Heart right ventricle (tissue), 16 donors: Measurements from ENCODE around the gene DYNC2LI1. TPM values are rescaled to one million over a fixed set of nuclear protein-coding genes. Genes with fewer than 3 reads are reported as not detected.

Source experiments
- ATAC-seq, 8 donors: fragments of 200-7000 bp; cut with Tn5 transposase; one replicate each; pipeline ENCODE4 v1.9.1; 2020; ENCODE audit warnings: mild to moderate bottlenecking in 8 of 8, moderate library complexity in 8 of 8, moderate number of reproducible peaks in 1 of 8
- DNase-seq, 2 donors: peaks; one replicate each; pipeline ENCODE4 v3.0.0-alpha.2; 2020
- H3K27ac ChIP-seq, 10 donors: fragments of 200-600 bp; sonication (generic) in 2 of 10; one replicate each; pipeline versions ENCODE4 v1.5.0 to v1.8.0; 2020 to 2022; ENCODE audit warnings: mild to moderate bottlenecking in 3 of 10
- H3K27me3 ChIP-seq, 7 donors: fragments of 200-600 bp; one replicate each; pipeline ENCODE4 v1.8.0; 2021 to 2022; ENCODE audit warnings: mild to moderate bottlenecking in 2 of 7
- H3K36me3 ChIP-seq, 9 donors: fragments of 200-600 bp; sonication (generic) in 1 of 9; one replicate each; pipeline versions ENCODE4 v1.5.0 to v1.8.0; 2020 to 2022; ENCODE audit warnings: mild to moderate bottlenecking in 2 of 9
- H3K4me1 ChIP-seq, 9 donors: fragments of 200-600 bp; sonication (generic) in 1 of 9; one replicate each; pipeline versions ENCODE4 v1.5.0 to v1.8.0; 2020 to 2022; ENCODE audit warnings: mild to moderate bottlenecking in 4 of 9
- H3K4me3 ChIP-seq, 10 donors: fragments of 200-600 bp; sonication (generic) in 2 of 10; one replicate each; pipeline versions ENCODE4 v1.5.0 to v1.8.0; 2020 to 2022; ENCODE audit warnings: mild to moderate bottlenecking in 7 of 10, moderate library complexity in 2 of 10
- H3K9me3 ChIP-seq, 11 donors: fragments of 200-600 bp in 10 of 11; sonication (generic) in 2 of 11; one replicate each; pipeline versions ENCODE4 v1.5.0 to v1.8.0; 2013 to 2022; ENCODE audit warnings: mild to moderate bottlenecking in 2 of 11, control low read depth in 1 of 11, moderate library complexity in 1 of 11
- WGBS, 2 donors: extraction: QIAGEN DNeasy Blood & Tissue Kit; methylation state at CpG; one replicate each; pipeline ENCODE4 v1.1.7; 2013; ENCODE audit warnings: inconsistent platforms in 1 of 2; 5-methylcytosine and 5-hydroxymethylcytosine counted together
- intact Hi-C, 10 donors: fragments of 100-400 bp; cut with DNase I; formaldehyde crosslinking; loops; one replicate each; pipeline versions ENCODE4 v1.11.1 to v1.14.2; 2022
- polyA plus RNA-seq, 2 donors: library from polyadenylated mRNA; stranded (reverse); fragments of 200-250 nt; gene quantifications; one replicate each; pipeline ENCODE4 v1.2.3, GENCODE V29; 2013
- total RNA-seq, 10 donors: library from RNA; stranded (reverse); fragmentation: NEBNext Ultra II Directional in 3 of 10; extraction: Animal tissue kit (Norgen Biotek cat#: 25700) in 3 of 10; gene quantifications; one replicate each; pipeline versions ENCODE4 v1.2.1 to v1.2.4, GENCODE V29; 2021 to 2023
- TF ChIP-seq, protein P1 (sequence below), 9 donors: fragments of 200-600 bp; sonication (generic) in 2 of 9; IDR thresholded peaks; one replicate each; pipeline versions ENCODE4 v1.5.0 to v1.8.0; 2021 to 2022; ENCODE audit warnings: antibody characterized with exemption in 9 of 9, mild to moderate bottlenecking in 5 of 9, moderate library complexity in 1 of 9
- donor health status: Arrhythmogenic right ventricular cardiomyopathy.
- donor health status: ischemic (EF 13 %, LVEDD 7.1; RV severe dilation, severe dysfunction).
- donor health status: healthy with polysubstance abuse.
- donor health status: DM: no; HTN: yes; CAD: no.
- donor health status: DM: no; HTN: no; CAD: no.
- donor health status: ischemic (EF 25% LVEDD 6.9; RV normal size, moderate dysfunction).
- donor health status: ischemic (EF 25% LVEDD 5.7; RV mildly dilated, moderate dysfunction).
- donor health status: healthy.
- donor health status: DM: yes; HTN: yes; CAD: no.
- donor health status: Ischemic cardiomyopathy.
- donor health status: ischemic (EF 35%, LVEDD 5.7; RV mildly dilated, moderate dysfunction).
- donor health status: nonischemic (EF 11% LVEDD 7.7; RV severe dilation, severe dysfunction).
- donor health status: DM: yes; HTN: yes; CAD: no.
- donor health status: PGD.
- donor health status: ischemic (EF 29% LVEDD 5.4; RV normal size, mild dysfunction).
- donor health status: nonischemic (EF 23%, LVEDD 6.1; RV moderate dilation, normal function).

DYNC2LI1 gene
- total and polyA plus RNA-seq, 12 donors: 4.8 to 13.8 (median 10.7) TPM

DNA sequence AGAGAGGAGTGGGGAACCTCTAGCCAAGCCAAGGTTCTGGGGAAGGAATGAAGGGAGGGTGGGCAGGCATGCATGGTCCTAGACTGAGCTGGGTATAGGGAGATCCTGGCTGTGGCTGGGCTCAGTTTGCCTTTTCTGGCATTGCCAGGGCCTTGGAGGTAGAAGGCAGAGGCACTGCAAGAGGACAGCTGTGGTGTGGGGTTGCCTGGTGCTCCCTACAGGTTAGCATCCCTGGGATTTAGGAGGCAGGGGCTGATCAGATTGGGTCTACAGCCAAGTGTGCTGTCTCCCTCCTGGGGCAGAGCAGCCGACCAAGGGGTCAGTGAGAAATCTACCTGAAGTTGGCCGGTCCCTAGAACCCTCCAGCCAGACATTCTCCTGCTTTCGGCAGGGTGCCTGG, 80.8 kb downstream of the DYNC2LI1 start:
- no peak for ATAC-seq
- whole genome bisulfite sequencing, 2 donors: 78 to 93% methylated on average over 3 of the region's 3 CpGs
- no peaks in the 10 kb centered on the region for H3K36me3 ChIP-seq
- H3K4me3 ChIP-seq: no peak overlapping the region
- no peaks in the 10 kb centered on the region for H3K9me3 ChIP-seq
- H3K4me1 ChIP-seq: no peaks in the 10 kb centered on the region
- H3K27me3 ChIP-seq: peaks cover 0 to 80% (median 63%) of the 10 kb centered on the region in 7 donors
- intact Hi-C loops: no loop called here
- no peak overlapping the region for H3K27ac ChIP-seq
- TF ChIP-seq, protein P1, sequence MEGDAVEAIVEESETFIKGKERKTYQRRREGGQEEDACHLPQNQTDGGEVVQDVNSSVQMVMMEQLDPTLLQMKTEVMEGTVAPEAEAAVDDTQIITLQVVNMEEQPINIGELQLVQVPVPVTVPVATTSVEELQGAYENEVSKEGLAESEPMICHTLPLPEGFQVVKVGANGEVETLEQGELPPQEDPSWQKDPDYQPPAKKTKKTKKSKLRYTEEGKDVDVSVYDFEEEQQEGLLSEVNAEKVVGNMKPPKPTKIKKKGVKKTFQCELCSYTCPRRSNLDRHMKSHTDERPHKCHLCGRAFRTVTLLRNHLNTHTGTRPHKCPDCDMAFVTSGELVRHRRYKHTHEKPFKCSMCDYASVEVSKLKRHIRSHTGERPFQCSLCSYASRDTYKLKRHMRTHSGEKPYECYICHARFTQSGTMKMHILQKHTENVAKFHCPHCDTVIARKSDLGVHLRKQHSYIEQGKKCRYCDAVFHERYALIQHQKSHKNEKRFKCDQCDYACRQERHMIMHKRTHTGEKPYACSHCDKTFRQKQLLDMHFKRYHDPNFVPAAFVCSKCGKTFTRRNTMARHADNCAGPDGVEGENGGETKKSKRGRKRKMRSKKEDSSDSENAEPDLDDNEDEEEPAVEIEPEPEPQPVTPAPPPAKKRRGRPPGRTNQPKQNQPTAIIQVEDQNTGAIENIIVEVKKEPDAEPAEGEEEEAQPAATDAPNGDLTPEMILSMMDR (IDR thresholded peaks at IDR 0.05): no peak
- no peak for DNase-seq

DNA sequence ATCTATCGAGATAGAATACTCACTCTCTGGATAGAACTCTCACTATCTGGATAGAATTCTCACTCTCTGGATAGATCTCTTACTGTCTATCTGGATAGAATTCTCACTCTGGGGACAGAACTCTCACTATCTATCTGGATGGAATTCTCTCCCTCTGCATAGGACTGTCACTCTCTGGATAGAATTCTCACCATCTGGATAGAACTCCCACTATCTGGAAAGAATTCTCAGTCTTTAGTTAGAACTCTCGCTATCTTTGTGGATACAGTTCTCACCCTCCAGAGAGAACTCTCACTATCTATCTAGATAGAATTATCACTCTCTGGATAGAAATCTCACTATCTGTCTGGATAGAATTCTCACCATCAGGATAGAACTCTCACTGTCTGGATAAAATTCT, 81.5 kb downstream of the DYNC2LI1 start:
- no peak overlapping the region for H3K4me3 ChIP-seq
- H3K9me3 ChIP-seq: no peaks in the 10 kb centered on the region
- H3K4me1 ChIP-seq: no peaks in the 10 kb centered on the region
- no peak for ATAC-seq
- intact Hi-C loops: no loop called here
- DNase-seq: no peak
- H3K27me3 ChIP-seq: peaks cover 0 to 83% (median 68%) of the 10 kb centered on the region in 7 donors
- H3K36me3 ChIP-seq: no peaks in the 10 kb centered on the region
- WGBS, 2 donors: 75 to 76% methylated on average over 2 of the region's 2 CpGs
- no peak overlapping the region for H3K27ac ChIP-seq
- TF ChIP-seq, protein P1 (IDR thresholded peaks at IDR 0.05): no peak

Other genes starting within 250 kb of the DYNC2LI1 start
- 10 to 100 TPM; 12.4 to 18.0 (median 15.4) TPM for gene THADA, start 178.0 kb upstream of the DYNC2LI1 start, total RNA-seq
- gene THADA, start 178.0 kb upstream of the DYNC2LI1 start, polyA plus RNA-seq: 10 to 100 TPM in 1 of 2 donors, 1 to 10 TPM in 1; 7.5 to 12.2 TPM
- 1 to 10 TPM in 7 of 10 donors, under 1 TPM in 3; 0.72 to 3.1 (median 1.3) TPM for gene PLEKHH2, start 136.8 kb upstream of the DYNC2LI1 start, total RNA-seq
- gene PLEKHH2, start 136.8 kb upstream of the DYNC2LI1 start, polyA plus RNA-seq: 1 to 10 TPM in 1 of 2 donors, under 1 TPM in 1; 0.23 to 1.4 TPM
- 1 to 10 TPM in 8 of 10 donors, under 1 TPM in 2; 0.85 to 2.2 (median 1.4) TPM for gene C1GALT1C1L, start 97.6 kb upstream of the DYNC2LI1 start, total RNA-seq
- 1 to 10 TPM in 1 of 2 donors, under 1 TPM in 1; 0.48 to 1.8 TPM for gene C1GALT1C1L, start 97.6 kb upstream of the DYNC2LI1 start, polyA plus RNA-seq
- under 1 TPM in 1 of 10 donors, not detected in 9; 0.13 TPM for gene ABCG5, start 64.8 kb downstream of the DYNC2LI1 start, total RNA-seq
- not detected for gene ABCG5, start 64.8 kb downstream of the DYNC2LI1 start, polyA plus RNA-seq
- gene ABCG8, start 64.9 kb downstream of the DYNC2LI1 start, total RNA-seq: 1 to 10 TPM in 1 of 10 donors, not detected in 9; 1.4 TPM
- gene ABCG8, start 64.9 kb downstream of the DYNC2LI1 start, polyA plus RNA-seq: under 1 TPM in 1 of 2 donors, not detected in 1; 0.15 TPM
- 100 to 1,000 TPM in 8 of 10 donors, 10 to 100 TPM in 2; 77.1 to 123 (median 114) TPM for gene LRPPRC, start 221.9 kb downstream of the DYNC2LI1 start, total RNA-seq
- gene LRPPRC, start 221.9 kb downstream of the DYNC2LI1 start, polyA plus RNA-seq: 10 to 100 TPM; 26.1 to 32.3 TPM